HepG2 (cell line): ENCODE results near the gene SH3BGRL2. TPM values are rescaled to one million over a fixed set of nuclear protein-coding genes. Genes with fewer than 3 reads are reported as not detected.

Source experiments
- FOXC1 ChIP-seq: sonication (generic); formaldehyde crosslinking; IDR thresholded peaks from 2 replicates; pipeline ENCODE4 v1.8.0; 2022; ENCODE audit warnings: mild to moderate bottlenecking, missing genetic modification reagents, borderline replicate concordance
- HDAC2 ChIP-seq: sonication (generic); formaldehyde crosslinking; IDR thresholded peaks from 2 replicates; pipeline ENCODE4 v1.4.0; 2020; ENCODE audit warnings: missing genetic modification reagents
- HOMEZ ChIP-seq: IDR thresholded peaks from 2 replicates; pipeline ENCODE4 v1.6.1; 2016; ENCODE audit warnings: low read depth
- JDP2 ChIP-seq: sonication (generic); formaldehyde crosslinking; IDR thresholded peaks from 2 replicates; pipeline ENCODE4 v1.8.1; 2022; ENCODE audit warnings: missing genetic modification reagents, borderline replicate concordance
- KLF15 ChIP-seq: sonication (generic); formaldehyde crosslinking; IDR thresholded peaks from 2 replicates; pipeline ENCODE4 v1.8.1; 2023; ENCODE audit warnings: borderline replicate concordance, mild to moderate bottlenecking, inconsistent platforms, missing genetic modification reagents, mixed read lengths
- MAFK ChIP-seq, 2 experiments: IDR thresholded peaks in 1 of 2; conservative IDR thresholded peaks in 1 of 2; 2 replicates each; pipeline ENCODE4 v1.6.1; 2011; ENCODE audit warnings: improper control_type of control experiment in 2 of 2, low read length in 2 of 2
- MBNL3 ChIP-seq: fragments of 250-450 bp; sonication (Bioruptor Pico); conservative IDR thresholded peaks from 2 replicates; pipeline ENCODE4 v1.8.0; 2022; ENCODE audit warnings: mild to moderate bottlenecking, inconsistent platforms
- MLLT10 ChIP-seq: sonication (generic); formaldehyde crosslinking; IDR thresholded peaks from 2 replicates; pipeline ENCODE4 v1.4.0; 2020; ENCODE audit warnings: missing genetic modification reagents
- POGK ChIP-seq: sonication (generic); formaldehyde crosslinking; conservative IDR thresholded peaks from 2 replicates; pipeline ENCODE4 v1.8.0; 2022; ENCODE audit warnings: mild to moderate bottlenecking, moderate library complexity, missing genetic modification reagents
- SALL1 ChIP-seq: sonication (generic); formaldehyde crosslinking; IDR thresholded peaks from 2 replicates; pipeline ENCODE4 v1.8.0; 2022; ENCODE audit warnings: mild to moderate bottlenecking, missing genetic modification reagents
- USF2 ChIP-seq, 2 experiments: sonication (generic) in 1 of 2; formaldehyde crosslinking in 1 of 2; IDR thresholded peaks; 2 replicates each; pipeline versions ENCODE4 v1.5.1 to v1.6.1; 2011 to 2020; ENCODE audit warnings: borderline replicate concordance in 1 of 2, low read depth in 1 of 2, low read length in 1 of 2, mild to moderate bottlenecking in 1 of 2, missing genetic modification reagents in 1 of 2, moderate library complexity in 1 of 2
- YY1 ChIP-seq: IDR thresholded peaks from 2 replicates; pipeline ENCODE4 v1.6.1; 2011; ENCODE audit warnings: low read length, low read depth, moderate library complexity, mild to moderate bottlenecking; ENCODE audit not compliant: insufficient read depth, insufficient replicate concordance
- ZBTB44 ChIP-seq: sonication (generic); formaldehyde crosslinking; IDR thresholded peaks from 2 replicates; pipeline ENCODE4 v1.4.0; 2020; ENCODE audit warnings: missing genetic modification reagents
- ZFP62 ChIP-seq: sonication (generic); formaldehyde crosslinking; IDR thresholded peaks from 2 replicates; pipeline ENCODE4 v1.4.0; 2020; ENCODE audit warnings: missing genetic modification reagents
- ZNF275 ChIP-seq: sonication (generic); formaldehyde crosslinking; IDR thresholded peaks from 2 replicates; pipeline ENCODE4 v1.8.0; 2022; ENCODE audit warnings: missing genetic modification reagents, mild to moderate bottlenecking, inconsistent platforms, borderline replicate concordance
- ZNF569 ChIP-seq: sonication (generic); formaldehyde crosslinking; IDR thresholded peaks from 2 replicates; pipeline ENCODE4 v1.5.0; 2020; ENCODE audit warnings: mild to moderate bottlenecking, missing genetic modification reagents, moderate library complexity, borderline replicate concordance
- ZNF577 ChIP-seq: sonication (generic); formaldehyde crosslinking; IDR thresholded peaks from 2 replicates; pipeline ENCODE4 v1.4.0; 2020; ENCODE audit warnings: mild to moderate bottlenecking, low read depth, missing genetic modification reagents, borderline replicate concordance
- ZNF776 ChIP-seq: sonication (generic); formaldehyde crosslinking; IDR thresholded peaks from 2 replicates; pipeline ENCODE4 v1.4.0; 2020; ENCODE audit warnings: mild to moderate bottlenecking, missing genetic modification reagents
- ZNF784 ChIP-seq: sonication (generic); formaldehyde crosslinking; IDR thresholded peaks from 2 replicates; pipeline ENCODE4 v1.5.1; 2020; ENCODE audit warnings: missing genetic modification reagents, mild to moderate bottlenecking, borderline replicate concordance
- ZZZ3 ChIP-seq: sonication (generic); formaldehyde crosslinking; IDR thresholded peaks from 2 replicates; pipeline ENCODE4 v1.4.0; 2020; ENCODE audit warnings: missing genetic modification reagents, mild to moderate bottlenecking, borderline replicate concordance
- polyA plus RNA-seq, 8 experiments: library from polyadenylated mRNA; depleted of rRNA in 3 of 8; stranded (reverse) in 7 of 8; unstranded in 1 of 8; fragments of >200 nt; fragmentation: Illumina TruSeq in 4 of 8; extraction: Trizol in 4 of 8; gene quantifications; 2 replicates each; pipeline versions ENCODE4 v1.2.1 to v1.2.3, GENCODE V29; 2011 to 2016; ENCODE audit warnings: low read depth in 4 of 8, missing spikeins in 1 of 8, mixed read lengths in 1 of 8; ENCODE audit not compliant: insufficient read depth in 1 of 8
- total RNA-seq, 5 experiments: library from RNA; depleted of rRNA; stranded (reverse); fragments of >200 nt; fragmentation: Illumina TruSeq; extraction: Trizol; gene quantifications; 2 replicates each; pipeline ENCODE4 v1.2.3, GENCODE V29; 2016; ENCODE audit warnings: low read depth in 1 of 5

Gene SH3BGRL2
- total and polyA plus RNA-seq, 2 of the 13 experiments (the other 11 are each of a cell fraction or from before 2014, with no cell fraction given) = 10.9 to 28.8 TPM

GRCh38 chr6:79604583-79605037 lies 26.5 kb upstream of the SH3BGRL2 start (continued):
- no peak for TF ChIP-seq USF2 (IDR thresholded peaks at IDR 0.05; ENCODE audit: low read depth, low read length)
- peak; percentile 41; the same call in 1 of the 2 replicates for TF ChIP-seq USF2 (CRISPR knock-in tag; IDR thresholded peaks at IDR 0.05; ENCODE audit: borderline replicate concordance)
- no peak for TF ChIP-seq JDP2
- no peak for TF ChIP-seq ZBTB44
- TF ChIP-seq YY1 = no peak
- no peak for TF ChIP-seq MLLT10 (CRISPR knock-in tag)
- TF ChIP-seq ZZZ3 = no peak
- TF ChIP-seq FOXC1 = no peak
- peak; percentile 100 for TF ChIP-seq HOMEZ (CRISPR knock-in tag)
- TF ChIP-seq ZFP62 = no peak
- TF ChIP-seq MBNL3 = no peak
- TF ChIP-seq ZNF776 (CRISPR knock-in tag) = no peak
- TF ChIP-seq POGK = no peak
- TF ChIP-seq MAFK (conservative IDR thresholded peaks at IDR 0.05 in 1 of 2, IDR thresholded peaks at IDR 0.05 in 1 of 2; ENCODE audit: low read length in 2 of 2) = no peak
- no peak for TF ChIP-seq ZNF569 (CRISPR knock-in tag)
- no peak for TF ChIP-seq KLF15 (CRISPR knock-in tag)
- TF ChIP-seq ZNF275 (CRISPR knock-in tag) = no peak
- TF ChIP-seq ZNF577 (CRISPR knock-in tag) = no peak
- TF ChIP-seq ZNF784 (CRISPR knock-in tag) = no peak
- TF ChIP-seq HDAC2 (CRISPR knock-in tag) = peak; percentile 52; the same call in 1 of the 2 replicates
- TF ChIP-seq SALL1 = peak; percentile 84
